Epidermal melanocyte (primary cell): ENCODE results near the gene KIF4B.

Experiments
- DNase-seq: peaks from one replicate; pipeline ENCODE4 v3.0.0; 2011; ENCODE audit warnings: low spot score; ENCODE audit not compliant: insufficient read length

The KIF4B gene

GRCh38 chr5:155056644-155057269 lies 43.2 kb downstream of the KIF4B start:
- DNase-seq: no peak

GRCh38 chr5:155057626-155058025 lies 44.1 kb downstream of the KIF4B start:
- no peak for DNase-seq

- DNase-seq: no peak
Observed at GRCh38 chr5:155064580-155064979, 51.0 kb downstream of the KIF4B start.

- no peak for DNase-seq
Observed at GRCh38 chr5:155066886-155067595, 53.5 kb downstream of the KIF4B start.
